ENCODE data around the gene MAN1A1.
"Not testable (repeated sequence)": the region's sequence is repeated elsewhere in the genome, so short reads cannot be mapped to it uniquely, and the experiment has no call there.

MAN1A1 gene

GRCh38 chr6:119307056-119307455 is 42.5 kb downstream of the MAN1A1 start:
- in situ Hi-C loops (cut with MboI; ENCODE audit: low sequenced_read_pairs): no loop called here

GRCh38 chr6:119306396-119306968 is 43.1 kb downstream of the MAN1A1 start:
- in situ Hi-C loops (cut with MboI; ENCODE audit: low sequenced_read_pairs): no loop called here

GRCh38 chr6:119303164-119303887 is 46.2 kb downstream of the MAN1A1 start:
- in situ Hi-C loops (cut with MboI; ENCODE audit: low sequenced_read_pairs): no loop called here

- in situ Hi-C loops (cut with MboI; ENCODE audit: low sequenced_read_pairs): no loop called here
Measured at GRCh38 chr6:119301429-119301828, 48.1 kb downstream of the MAN1A1 start.

- in situ Hi-C loops (cut with MboI; ENCODE audit: low sequenced_read_pairs): no loop called here
Measured at GRCh38 chr6:119299694-119300093, 49.9 kb downstream of the MAN1A1 start.

- in situ Hi-C loops (cut with MboI; ENCODE audit: low sequenced_read_pairs): no loop called here
Measured at GRCh38 chr6:119297049-119297448, 52.5 kb downstream of the MAN1A1 start.

- in situ Hi-C loops (cut with MboI; ENCODE audit: low sequenced_read_pairs): no loop called here
Measured at GRCh38 chr6:119296036-119297035, 53.2 kb downstream of the MAN1A1 start.

- in situ Hi-C loops (cut with MboI; ENCODE audit: low sequenced_read_pairs): no loop called here
Measured at GRCh38 chr6:119294984-119295383, 54.6 kb downstream of the MAN1A1 start.

GRCh38 chr6:119291060-119291459 is 58.5 kb downstream of the MAN1A1 start:
- in situ Hi-C loops (cut with MboI; ENCODE audit: low sequenced_read_pairs): not testable (repeated sequence)

GRCh38 chr6:119290306-119290705 is 59.3 kb downstream of the MAN1A1 start:
- in situ Hi-C loops (cut with MboI; ENCODE audit: low sequenced_read_pairs): no loop called here

GRCh38 chr6:119289651-119290050 is 59.9 kb downstream of the MAN1A1 start:
- in situ Hi-C loops (cut with MboI; ENCODE audit: low sequenced_read_pairs): no loop called here

- in situ Hi-C loops (cut with MboI; ENCODE audit: low sequenced_read_pairs): no loop called here
Measured at GRCh38 chr6:119285908-119286625, 63.5 kb downstream of the MAN1A1 start.

- in situ Hi-C loops (cut with MboI; ENCODE audit: low sequenced_read_pairs): no loop called here
Measured at GRCh38 chr6:119284861-119285521, 64.6 kb downstream of the MAN1A1 start.

GRCh38 chr6:119283979-119284545 is 65.5 kb downstream of the MAN1A1 start:
- in situ Hi-C loops (cut with MboI; ENCODE audit: low sequenced_read_pairs): no loop called here

- in situ Hi-C loops (cut with MboI; ENCODE audit: low sequenced_read_pairs): no loop called here
Measured at GRCh38 chr6:119283214-119283613, 66.3 kb downstream of the MAN1A1 start.

GRCh38 chr6:119280668-119281067 is 68.9 kb downstream of the MAN1A1 start:
- in situ Hi-C loops (cut with MboI; ENCODE audit: low sequenced_read_pairs): no loop called here

- in situ Hi-C loops (cut with MboI; ENCODE audit: low sequenced_read_pairs): no loop called here
Measured at GRCh38 chr6:119280080-119280479, 69.5 kb downstream of the MAN1A1 start.

- in situ Hi-C loops (cut with MboI; ENCODE audit: low sequenced_read_pairs): no loop called here
Measured at GRCh38 chr6:119278625-119279024, 70.9 kb downstream of the MAN1A1 start.

- in situ Hi-C loops (cut with MboI; ENCODE audit: low sequenced_read_pairs): no loop called here
Measured at GRCh38 chr6:119277052-119277451, 72.5 kb downstream of the MAN1A1 start.

- in situ Hi-C loops (cut with MboI; ENCODE audit: low sequenced_read_pairs): no loop called here
Measured at GRCh38 chr6:119276211-119276610, 73.3 kb downstream of the MAN1A1 start.

Data from hTERT RPE-1 (cell line).